ENCODE results near the gene GAB3. TPM values are rescaled to one million over a fixed set of nuclear protein-coding genes. Genes with fewer than 3 reads are reported as not detected.

GAB3 gene
- total and polyA plus RNA-seq, 9 of the 15 experiments (the other 6 are each of a cell fraction or from before 2014, with no cell fraction given) = 16.1 to 31.4 (median 20.2) TPM

DNA sequence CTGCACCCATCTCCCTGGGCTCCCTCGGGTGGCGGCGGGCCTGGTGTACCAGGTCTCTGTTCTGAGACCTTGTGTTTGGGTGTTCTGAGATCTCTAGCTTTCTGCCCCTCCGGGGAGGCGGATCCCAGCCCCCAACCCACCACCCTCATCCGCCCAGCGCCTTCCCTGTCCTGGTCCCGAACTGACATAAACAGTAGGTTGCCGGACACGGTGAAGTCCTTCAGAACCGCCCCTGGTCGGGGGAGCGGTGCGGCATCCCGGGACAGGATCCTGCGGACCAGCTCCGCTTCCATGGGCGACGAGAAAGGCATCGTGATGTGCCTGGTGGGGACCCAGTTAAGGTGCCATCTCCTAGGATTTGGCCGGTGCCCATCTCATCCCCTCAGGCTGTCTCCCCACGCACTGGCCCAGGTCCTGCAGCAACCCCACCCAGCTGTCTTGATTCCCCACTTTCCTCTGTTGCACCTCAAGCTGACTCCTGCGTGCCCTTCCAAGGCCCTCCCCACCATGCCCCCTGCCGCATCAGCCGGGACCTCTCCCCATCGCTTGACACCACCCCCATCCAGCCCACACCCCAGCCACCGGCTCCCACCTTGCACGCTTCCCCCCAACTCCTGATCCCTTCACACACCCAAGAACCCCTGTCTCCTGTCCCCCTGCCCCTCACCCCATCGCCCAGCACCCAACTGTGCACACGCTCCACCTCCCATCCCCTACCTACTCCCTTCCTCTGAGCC, 98.4 kb downstream of the GAB3 start (continued):
- TF ChIP-seq, protein P1, sequence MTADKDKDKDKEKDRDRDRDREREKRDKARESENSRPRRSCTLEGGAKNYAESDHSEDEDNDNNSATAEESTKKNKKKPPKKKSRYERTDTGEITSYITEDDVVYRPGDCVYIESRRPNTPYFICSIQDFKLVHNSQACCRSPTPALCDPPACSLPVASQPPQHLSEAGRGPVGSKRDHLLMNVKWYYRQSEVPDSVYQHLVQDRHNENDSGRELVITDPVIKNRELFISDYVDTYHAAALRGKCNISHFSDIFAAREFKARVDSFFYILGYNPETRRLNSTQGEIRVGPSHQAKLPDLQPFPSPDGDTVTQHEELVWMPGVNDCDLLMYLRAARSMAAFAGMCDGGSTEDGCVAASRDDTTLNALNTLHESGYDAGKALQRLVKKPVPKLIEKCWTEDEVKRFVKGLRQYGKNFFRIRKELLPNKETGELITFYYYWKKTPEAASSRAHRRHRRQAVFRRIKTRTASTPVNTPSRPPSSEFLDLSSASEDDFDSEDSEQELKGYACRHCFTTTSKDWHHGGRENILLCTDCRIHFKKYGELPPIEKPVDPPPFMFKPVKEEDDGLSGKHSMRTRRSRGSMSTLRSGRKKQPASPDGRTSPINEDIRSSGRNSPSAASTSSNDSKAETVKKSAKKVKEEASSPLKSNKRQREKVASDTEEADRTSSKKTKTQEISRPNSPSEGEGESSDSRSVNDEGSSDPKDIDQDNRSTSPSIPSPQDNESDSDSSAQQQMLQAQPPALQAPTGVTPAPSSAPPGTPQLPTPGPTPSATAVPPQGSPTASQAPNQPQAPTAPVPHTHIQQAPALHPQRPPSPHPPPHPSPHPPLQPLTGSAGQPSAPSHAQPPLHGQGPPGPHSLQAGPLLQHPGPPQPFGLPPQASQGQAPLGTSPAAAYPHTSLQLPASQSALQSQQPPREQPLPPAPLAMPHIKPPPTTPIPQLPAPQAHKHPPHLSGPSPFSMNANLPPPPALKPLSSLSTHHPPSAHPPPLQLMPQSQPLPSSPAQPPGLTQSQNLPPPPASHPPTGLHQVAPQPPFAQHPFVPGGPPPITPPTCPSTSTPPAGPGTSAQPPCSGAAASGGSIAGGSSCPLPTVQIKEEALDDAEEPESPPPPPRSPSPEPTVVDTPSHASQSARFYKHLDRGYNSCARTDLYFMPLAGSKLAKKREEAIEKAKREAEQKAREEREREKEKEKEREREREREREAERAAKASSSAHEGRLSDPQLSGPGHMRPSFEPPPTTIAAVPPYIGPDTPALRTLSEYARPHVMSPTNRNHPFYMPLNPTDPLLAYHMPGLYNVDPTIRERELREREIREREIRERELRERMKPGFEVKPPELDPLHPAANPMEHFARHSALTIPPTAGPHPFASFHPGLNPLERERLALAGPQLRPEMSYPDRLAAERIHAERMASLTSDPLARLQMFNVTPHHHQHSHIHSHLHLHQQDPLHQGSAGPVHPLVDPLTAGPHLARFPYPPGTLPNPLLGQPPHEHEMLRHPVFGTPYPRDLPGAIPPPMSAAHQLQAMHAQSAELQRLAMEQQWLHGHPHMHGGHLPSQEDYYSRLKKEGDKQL (CRISPR knock-in tag; IDR thresholded peaks at IDR 0.05; ENCODE audit: borderline replicate concordance) = no peak
- TF ChIP-seq, protein P2, sequence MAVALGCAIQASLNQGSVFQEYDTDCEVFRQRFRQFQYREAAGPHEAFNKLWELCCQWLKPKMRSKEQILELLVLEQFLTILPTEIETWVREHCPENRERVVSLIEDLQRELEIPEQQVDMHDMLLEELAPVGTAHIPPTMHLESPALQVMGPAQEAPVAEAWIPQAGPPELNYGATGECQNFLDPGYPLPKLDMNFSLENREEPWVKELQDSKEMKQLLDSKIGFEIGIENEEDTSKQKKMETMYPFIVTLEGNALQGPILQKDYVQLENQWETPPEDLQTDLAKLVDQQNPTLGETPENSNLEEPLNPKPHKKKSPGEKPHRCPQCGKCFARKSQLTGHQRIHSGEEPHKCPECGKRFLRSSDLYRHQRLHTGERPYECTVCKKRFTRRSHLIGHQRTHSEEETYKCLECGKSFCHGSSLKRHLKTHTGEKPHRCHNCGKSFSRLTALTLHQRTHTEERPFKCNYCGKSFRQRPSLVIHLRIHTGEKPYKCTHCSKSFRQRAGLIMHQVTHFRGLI (CRISPR knock-in tag; IDR thresholded peaks at IDR 0.05) = no peak
- TF ChIP-seq ZNF23 (CRISPR knock-in tag; IDR thresholded peaks at IDR 0.05) (no peak), CBX1 (IDR thresholded peaks at IDR 0.05; ENCODE audit: low read depth) (no peak), ZNF121 (CRISPR knock-in tag; conservative IDR thresholded peaks at IDR 0.05) (no peak)

Measured in K562 (cell line).